HepG2 (cell line): ENCODE measurements around the gene PTGES. TPM values are rescaled to one million over a fixed set of nuclear protein-coding genes. Genes with fewer than 3 reads are reported as not detected.

Experiments
- ATAC-seq: fragments of 200-7000 bp; cut with Tn5 transposase; 3 replicates; pipeline ENCODE4 v1.9.1; 2020; ENCODE audit warnings: mild to moderate bottlenecking, moderate library complexity
- BruUV-seq: library from RNA; stranded (reverse); fragments of 400-500 nt; replicated peaks from 2 replicates; lab custom pipeline; 2021; lab: Mats Ljungman, UMichigan
- CTCF ChIA-PET: fragments of 300-600 bp; formaldehyde crosslinking; extraction: SDS; loops from one replicate; lab custom pipeline; 2021; ENCODE audit warnings: low total read pairs, inconsistent platforms, low intra/inter-chr PET ratio; lab: Yijun Ruan, JAX
- POLR2A ChIA-PET: fragments of 350-600 bp; sonication (Branson Sonifier 250); formaldehyde crosslinking; loops from one replicate; lab custom pipeline; 2020; ENCODE audit warnings: antibody characterized with exemption, inconsistent platforms; lab: Yijun Ruan, JAX
- DNase-seq: peaks from one replicate; pipeline ENCODE4 v3.0.0-alpha.2; 2015; ENCODE audit warnings: low spot score
- FAIRE-seq: peaks from 3 replicates; lab custom pipeline; 2011; peaks lifted over from hg19 to GRCh38; lab: Jason Lieb, UNC
- H2AFZ ChIP-seq: one replicate; pipeline ENCODE4 v1.6.1; 2011; ENCODE audit warnings: low read length, inconsistent platforms
- H3K27ac ChIP-seq: fragments of 300-600 bp; 3 replicates; pipeline ENCODE4 v1.8.0; 2011; ENCODE audit warnings: mixed run types, mild to moderate bottlenecking, mixed read lengths, low read length, inconsistent platforms; ENCODE audit not compliant: insufficient read depth; ENCODE audit errors: extremely low read length
- H3K27me3 ChIP-seq, 2 experiments: fragments of 200-600 bp in 1 of 2; 2 replicates in 1 of 2; 3 replicates in 1 of 2; pipeline versions ENCODE4 v1.6.0 to v1.8.0; 2011; ENCODE audit warnings: low read length in 2 of 2, mild to moderate bottlenecking in 2 of 2, moderate library complexity in 2 of 2, inconsistent platforms in 1 of 2; ENCODE audit not compliant: insufficient read depth in 2 of 2, control insufficient read depth in 1 of 2
- H3K36me3 ChIP-seq, 2 experiments: fragments of 200-600 bp in 1 of 2; replicated peaks in 1 of 2; 2 replicates in 1 of 2; 3 replicates in 1 of 2; pipeline versions ENCODE4 v1.5.1 to v1.8.0; 2011; ENCODE audit warnings: low read length in 2 of 2, inconsistent platforms in 1 of 2; ENCODE audit not compliant: insufficient read depth in 2 of 2, control insufficient read depth in 1 of 2
- H3K4me1 ChIP-seq: 2 replicates; pipeline ENCODE4 v1.5.1; 2012; ENCODE audit warnings: low read length, inconsistent platforms; ENCODE audit not compliant: insufficient read depth
- H3K4me2 ChIP-seq: 2 replicates; pipeline ENCODE4 v1.6.0; 2011; ENCODE audit warnings: low read depth, low read length, inconsistent platforms
- H3K4me3 ChIP-seq, 3 experiments: fragments of 200-600 bp in 1 of 3; sonication (generic), shearing (Covaris generic) in 1 of 3; replicated peaks in 1 of 3; 2 replicates each; pipeline ENCODE4 v1.5.1; 2011 to 2016; ENCODE audit warnings: low read length in 3 of 3, inconsistent platforms in 2 of 3, low read depth in 2 of 3, mild to moderate bottlenecking in 2 of 3, control low read depth in 1 of 3, mixed read lengths in 1 of 3; ENCODE audit not compliant: insufficient read depth in 1 of 3
- H3K79me2 ChIP-seq: one replicate; pipeline ENCODE4 v1.6.1; 2011; ENCODE audit warnings: low read length, inconsistent platforms; ENCODE audit not compliant: insufficient read depth
- H3K9ac ChIP-seq: 2 replicates; pipeline ENCODE4 v1.6.0; 2011; ENCODE audit warnings: mild to moderate bottlenecking, low read depth, low read length, inconsistent platforms; ENCODE audit not compliant: insufficient read depth
- H3K9me3 ChIP-seq: 2 replicates; pipeline ENCODE4 v1.5.1; 2012; ENCODE audit warnings: mild to moderate bottlenecking, low read length
- H4K20me1 ChIP-seq: 2 replicates; pipeline ENCODE4 v1.6.0; 2011; ENCODE audit warnings: inconsistent platforms, mild to moderate bottlenecking, low read length, moderate library complexity; ENCODE audit not compliant: insufficient read depth
- GTF2F1 ChIP-seq: fragments of 150-350 bp; IDR thresholded peaks from 2 replicates; pipeline ENCODE4 v1.6.1; 2014; ENCODE audit warnings: low read length
- NPAS2 ChIP-seq: sonication (generic); formaldehyde crosslinking; IDR thresholded peaks from 2 replicates; pipeline ENCODE4 v1.8.0; 2022; ENCODE audit warnings: mild to moderate bottlenecking, missing genetic modification reagents, borderline replicate concordance
- REPIN1 ChIP-seq: sonication (generic); formaldehyde crosslinking; IDR thresholded peaks from 2 replicates; pipeline ENCODE4 v1.8.0; 2022; ENCODE audit warnings: missing genetic modification reagents, low read depth, mild to moderate bottlenecking, borderline replicate concordance
- SUZ12 ChIP-seq: fragments of 150-350 bp; IDR thresholded peaks from 2 replicates; pipeline ENCODE4 v1.6.1; 2014; ENCODE audit warnings: low read depth, low read length
- YY1 ChIP-seq: IDR thresholded peaks from 2 replicates; pipeline ENCODE4 v1.6.1; 2011; ENCODE audit warnings: low read length, low read depth, moderate library complexity, mild to moderate bottlenecking; ENCODE audit not compliant: insufficient read depth, insufficient replicate concordance
- ZNF343 ChIP-seq: sonication (generic); formaldehyde crosslinking; IDR thresholded peaks from 2 replicates; pipeline ENCODE4 v1.4.0; 2020; ENCODE audit warnings: mild to moderate bottlenecking, missing genetic modification reagents
- ZNF432 ChIP-seq: sonication (generic); formaldehyde crosslinking; IDR thresholded peaks from 2 replicates; pipeline ENCODE4 v1.5.0; 2020; ENCODE audit warnings: missing genetic modification reagents, mild to moderate bottlenecking, borderline replicate concordance
- ZNF891 ChIP-seq: sonication (generic); formaldehyde crosslinking; IDR thresholded peaks from 2 replicates; pipeline ENCODE4 v1.5.0; 2020; ENCODE audit warnings: mild to moderate bottlenecking, missing genetic modification reagents
- ZSCAN9 ChIP-seq: IDR thresholded peaks from 2 replicates; pipeline ENCODE4 v1.6.1; 2016; ENCODE audit warnings: borderline replicate concordance
- WGBS: methylation state at CpG from one replicate; pipeline ENCODE4 v1.1.6; 2017; ENCODE audit warnings: low lambda C conversion rate; 5-methylcytosine and 5-hydroxymethylcytosine counted together
- in situ Hi-C: cut with HindIII; loops from 2 replicates; pipeline ENCODE4 v1.10.0; 2017; ENCODE audit warnings: low pct_unique_long_range_greater_than_20kb; ENCODE audit not compliant: extremely low pct_ligation_motif_present
- intact Hi-C: fragments of 100-400 bp; cut with micrococcal nuclease; formaldehyde crosslinking; loops from one replicate; pipeline ENCODE4 v1.10.0; 2022; ENCODE audit not compliant: unreplicated experiment
- polyA plus RNA-seq, 8 experiments: library from polyadenylated mRNA; depleted of rRNA in 3 of 8; stranded (reverse) in 7 of 8; unstranded in 1 of 8; fragments of >200 nt; fragmentation: Illumina TruSeq in 4 of 8; extraction: Trizol in 4 of 8; gene quantifications; 2 replicates each; pipeline versions ENCODE4 v1.2.1 to v1.2.3, GENCODE V29; 2011 to 2016; ENCODE audit warnings: low read depth in 4 of 8, missing spikeins in 1 of 8, mixed read lengths in 1 of 8; ENCODE audit not compliant: insufficient read depth in 1 of 8
- total RNA-seq, 5 experiments: library from RNA; depleted of rRNA; stranded (reverse); fragments of >200 nt; fragmentation: Illumina TruSeq; extraction: Trizol; gene quantifications; 2 replicates each; pipeline ENCODE4 v1.2.3, GENCODE V29; 2016; ENCODE audit warnings: low read depth in 1 of 5

The PTGES gene
- total and polyA plus RNA-seq, 2 of the 13 experiments (the other 11 are each of a cell fraction or from before 2014, with no cell fraction given), result 0.07 TPM; not detected in 1

GRCh38 chr9:129756191-129756590 lies 3.3 kb upstream of the PTGES start:
- Histone ChIP-seq H3K4me3 (no peak overlapping the region), H3K27ac (no peak overlapping the region), H3K27me3 (peaks cover 7 to 48% of the 10 kb centered on the region in 2 experiments), H3K79me2 (no peaks in the 10 kb centered on the region), H3K36me3 (no peaks in the 10 kb centered on the region), H2AFZ (no peak overlapping the region), H3K4me2 (no peak overlapping the region), H3K4me1 (peaks cover 20% of the 10 kb centered on the region), H3K9me3 (no peaks in the 10 kb centered on the region), H3K9ac (no peak overlapping the region), H4K20me1 (no peaks in the 10 kb centered on the region)
- intact Hi-C loops (no loop called here), in situ Hi-C loops (no loop called here)
- FAIRE-seq, result no peak
- no peak for ATAC-seq
- DNase-seq, result no peak
- ChIA-PET POLR2A (no interaction called here), CTCF (no interaction called here)
- WGBS, result 32% methylated on average over 6 of the region's 6 CpGs
- no peak for TF ChIP-seq YY1
- TF ChIP-seq SUZ12, result no peak
- no peak for TF ChIP-seq ZSCAN9 (CRISPR knock-in tag)
- no peak for TF ChIP-seq ZNF891
- TF ChIP-seq GTF2F1, result no peak
- no TSS peak for BruUV-seq

- H3K4me1 ChIP-seq, result peaks cover 17% of the 10 kb centered on the region
- DNase-seq (no peak), ATAC-seq (no peak), FAIRE-seq (no peak)
- H3K27me3 ChIP-seq, result peaks cover 8 to 55% of the 10 kb centered on the region in 2 experiments
- no peak overlapping the region for H3K9ac ChIP-seq
- TF ChIP-seq REPIN1 (CRISPR knock-in tag), result no peak
- TF ChIP-seq ZNF343 (CRISPR knock-in tag), result no peak
- TF ChIP-seq ZNF432 (CRISPR knock-in tag), result no peak
- TF ChIP-seq NPAS2 (CRISPR knock-in tag), result no peak
- no peaks in the 10 kb centered on the region for H3K36me3 ChIP-seq
- intact Hi-C loops (no loop called here), in situ Hi-C loops (no loop called here)
- ChIA-PET CTCF (no interaction called here), POLR2A (no interaction called here)
- no peaks in the 10 kb centered on the region for H4K20me1 ChIP-seq
- no peaks in the 10 kb centered on the region for H3K9me3 ChIP-seq
- H2AFZ ChIP-seq, result no peak overlapping the region
- H3K4me2 ChIP-seq, result no peak overlapping the region
- 39% methylated on average over 5 of the region's 5 CpGs for WGBS
- no peak overlapping the region for H3K27ac ChIP-seq
- BruUV-seq, result no TSS peak
- no peak overlapping the region for H3K4me3 ChIP-seq
- H3K79me2 ChIP-seq, result no peaks in the 10 kb centered on the region
Observed at GRCh38 chr9:129755151-129755550, 2.3 kb upstream of the PTGES start.
